ENCODE results near the gene PBX4.

The PBX4 gene

GRCh38 chr19:19548915-19549759, 69.3 kb downstream of the PBX4 start:
- no peak for DNase-seq (ENCODE audit: extremely low read depth, low read depth)
- TF ChIP-seq, protein P1, sequence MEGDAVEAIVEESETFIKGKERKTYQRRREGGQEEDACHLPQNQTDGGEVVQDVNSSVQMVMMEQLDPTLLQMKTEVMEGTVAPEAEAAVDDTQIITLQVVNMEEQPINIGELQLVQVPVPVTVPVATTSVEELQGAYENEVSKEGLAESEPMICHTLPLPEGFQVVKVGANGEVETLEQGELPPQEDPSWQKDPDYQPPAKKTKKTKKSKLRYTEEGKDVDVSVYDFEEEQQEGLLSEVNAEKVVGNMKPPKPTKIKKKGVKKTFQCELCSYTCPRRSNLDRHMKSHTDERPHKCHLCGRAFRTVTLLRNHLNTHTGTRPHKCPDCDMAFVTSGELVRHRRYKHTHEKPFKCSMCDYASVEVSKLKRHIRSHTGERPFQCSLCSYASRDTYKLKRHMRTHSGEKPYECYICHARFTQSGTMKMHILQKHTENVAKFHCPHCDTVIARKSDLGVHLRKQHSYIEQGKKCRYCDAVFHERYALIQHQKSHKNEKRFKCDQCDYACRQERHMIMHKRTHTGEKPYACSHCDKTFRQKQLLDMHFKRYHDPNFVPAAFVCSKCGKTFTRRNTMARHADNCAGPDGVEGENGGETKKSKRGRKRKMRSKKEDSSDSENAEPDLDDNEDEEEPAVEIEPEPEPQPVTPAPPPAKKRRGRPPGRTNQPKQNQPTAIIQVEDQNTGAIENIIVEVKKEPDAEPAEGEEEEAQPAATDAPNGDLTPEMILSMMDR (IDR thresholded peaks at IDR 0.05; ENCODE audit: low read depth, low read length) = no peak

- no peak for DNase-seq (ENCODE audit: extremely low read depth, low read depth)
- TF ChIP-seq, protein P1 (IDR thresholded peaks at IDR 0.05; ENCODE audit: low read depth, low read length) = no peak
These were observed 70.7 kb downstream of the PBX4 start for GRCh38 chr19:19547674-19548336.

- TF ChIP-seq, protein P1 (IDR thresholded peaks at IDR 0.05; ENCODE audit: low read depth, low read length) = no peak
- no peak for DNase-seq (ENCODE audit: extremely low read depth, low read depth)
These were observed 71.7 kb downstream of the PBX4 start for GRCh38 chr19:19546751-19547162.

DNA sequence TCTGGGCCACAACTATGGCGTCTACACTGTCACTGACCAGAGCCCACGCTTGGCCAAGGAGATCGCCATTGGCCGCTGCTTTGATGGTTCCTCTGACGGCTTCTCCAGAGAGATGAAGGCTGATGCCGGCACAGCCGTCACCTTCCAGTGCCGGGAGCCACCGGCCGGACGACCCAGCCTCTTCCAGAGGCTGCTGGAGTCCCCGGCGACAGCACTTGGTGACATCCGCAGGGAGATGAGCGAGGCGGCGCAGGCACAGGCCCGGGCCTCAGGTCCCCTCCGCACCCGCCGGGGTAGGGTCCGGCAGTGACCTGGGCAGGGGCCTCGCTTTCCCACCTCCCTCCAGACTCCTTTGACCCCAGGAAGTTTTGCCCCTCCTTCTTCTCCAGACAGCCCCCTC, 72.8 kb downstream of the PBX4 start:
- DNase-seq (ENCODE audit: extremely low read depth, low read depth) = no peak
- TF ChIP-seq, protein P1 (IDR thresholded peaks at IDR 0.05; ENCODE audit: low read depth, low read length) = no peak

- TF ChIP-seq, protein P1 (IDR thresholded peaks at IDR 0.05; ENCODE audit: low read depth, low read length) = no peak
These were observed 73.4 kb downstream of the PBX4 start for GRCh38 chr19:19544954-19545591.

DNA sequence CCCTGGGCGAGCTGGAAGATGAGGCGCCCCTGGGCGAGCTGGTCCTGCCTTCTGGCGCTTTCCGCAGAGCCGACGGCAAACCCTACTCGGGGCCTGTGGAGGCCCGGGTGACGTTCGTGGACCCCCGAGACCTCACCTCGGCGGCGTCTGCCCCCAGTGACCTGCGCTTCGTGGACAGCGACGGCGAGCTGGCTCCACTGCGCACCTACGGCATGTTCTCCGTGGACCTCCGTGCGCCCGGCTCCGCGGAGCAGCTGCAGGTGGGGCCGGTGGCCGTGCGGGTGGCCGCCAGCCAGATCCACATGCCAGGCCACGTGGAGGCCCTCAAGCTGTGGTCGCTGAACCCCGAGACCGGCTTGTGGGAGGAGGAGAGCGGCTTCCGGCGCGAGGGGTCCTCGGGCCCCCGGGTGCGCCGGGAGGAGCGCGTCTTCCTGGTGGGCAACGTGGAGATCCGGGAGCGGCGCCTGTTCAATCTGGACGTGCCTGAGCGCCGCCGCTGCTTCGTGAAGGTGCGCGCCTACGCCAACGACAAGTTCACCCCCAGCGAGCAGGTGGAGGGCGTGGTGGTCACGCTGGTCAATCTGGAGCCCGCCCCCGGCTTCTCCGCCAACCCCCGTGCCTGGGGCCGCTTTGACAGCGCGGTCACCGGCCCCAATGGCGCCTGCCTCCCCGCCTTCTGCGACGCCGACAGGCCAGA, 74.1 kb downstream of the PBX4 start:
- TF ChIP-seq, protein P1 (IDR thresholded peaks at IDR 0.05; ENCODE audit: low read depth, low read length) = no peak
- DNase-seq (ENCODE audit: extremely low read depth, low read depth) = no peak

More at GRCh38 chr19:19544954-19545591, 73.4 kb downstream of the PBX4 start:
- no peak for DNase-seq (ENCODE audit: extremely low read depth, low read depth)

Measured in AG09319 (cell line).